ENCODE measurements around the gene CDC20.

DNA sequence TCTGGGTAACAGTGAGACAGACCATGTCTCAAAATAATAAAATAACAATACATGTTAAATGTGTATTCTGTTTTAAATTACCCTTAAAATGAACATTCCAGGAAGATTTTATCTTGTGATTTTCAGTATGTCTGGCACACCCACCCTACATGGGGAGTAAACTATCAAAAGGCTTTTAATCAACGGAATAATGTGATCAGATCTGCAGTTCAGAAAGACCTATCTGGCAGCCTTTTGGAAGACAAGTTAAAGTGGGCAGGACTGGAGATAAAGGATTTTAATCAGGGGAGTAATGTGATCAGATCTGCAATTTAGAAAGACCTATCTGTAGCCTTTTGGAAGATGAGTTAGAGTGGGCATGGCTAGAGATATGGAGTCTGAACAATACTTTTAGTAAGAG lies 20.7 kb downstream of the CDC20 start:
- TF ChIP-seq, protein P1, sequence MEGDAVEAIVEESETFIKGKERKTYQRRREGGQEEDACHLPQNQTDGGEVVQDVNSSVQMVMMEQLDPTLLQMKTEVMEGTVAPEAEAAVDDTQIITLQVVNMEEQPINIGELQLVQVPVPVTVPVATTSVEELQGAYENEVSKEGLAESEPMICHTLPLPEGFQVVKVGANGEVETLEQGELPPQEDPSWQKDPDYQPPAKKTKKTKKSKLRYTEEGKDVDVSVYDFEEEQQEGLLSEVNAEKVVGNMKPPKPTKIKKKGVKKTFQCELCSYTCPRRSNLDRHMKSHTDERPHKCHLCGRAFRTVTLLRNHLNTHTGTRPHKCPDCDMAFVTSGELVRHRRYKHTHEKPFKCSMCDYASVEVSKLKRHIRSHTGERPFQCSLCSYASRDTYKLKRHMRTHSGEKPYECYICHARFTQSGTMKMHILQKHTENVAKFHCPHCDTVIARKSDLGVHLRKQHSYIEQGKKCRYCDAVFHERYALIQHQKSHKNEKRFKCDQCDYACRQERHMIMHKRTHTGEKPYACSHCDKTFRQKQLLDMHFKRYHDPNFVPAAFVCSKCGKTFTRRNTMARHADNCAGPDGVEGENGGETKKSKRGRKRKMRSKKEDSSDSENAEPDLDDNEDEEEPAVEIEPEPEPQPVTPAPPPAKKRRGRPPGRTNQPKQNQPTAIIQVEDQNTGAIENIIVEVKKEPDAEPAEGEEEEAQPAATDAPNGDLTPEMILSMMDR (IDR thresholded peaks at IDR 0.05; ENCODE audit: low read depth, low read length): no peak
- no peak for TF ChIP-seq EZH2phosphoT487 (IDR thresholded peaks at IDR 0.05; ENCODE audit: low read depth)

Data from OCI-LY3 (cell line).